ENCODE results near the gene RANBP17.
"Not testable (repeated sequence)": the region's sequence is repeated elsewhere in the genome, so short reads cannot be mapped to it uniquely, and the experiment has no call there.

RANBP17 gene

GRCh38 chr5:170861917-170862766 is at the start of gene RANBP17:
Gene RANBP17 (plus strand): TSS chr5:170862018.
- peak; percentile 41 to 85 for DNase-seq

- DNase-seq = no peak
Observed at GRCh38 chr5:170813231-170813630, 48.6 kb upstream of the RANBP17 start.

GRCh38 chr5:170817195-170817594 is 44.6 kb upstream of the RANBP17 start:
- no peak for DNase-seq

- no peak for DNase-seq
Observed at GRCh38 chr5:170818232-170818631, 43.6 kb upstream of the RANBP17 start.

- DNase-seq = peak in 1 of 2 experiments; percentile 35
Observed at GRCh38 chr5:170819824-170820223, 42.0 kb upstream of the RANBP17 start.

GRCh38 chr5:170821257-170821800 is 40.5 kb upstream of the RANBP17 start:
- no peak for DNase-seq

GRCh38 chr5:170826117-170826516 is 35.7 kb upstream of the RANBP17 start:
- DNase-seq = no peak

GRCh38 chr5:170832241-170832640 is 29.6 kb upstream of the RANBP17 start:
- DNase-seq = no peak

- DNase-seq = not testable (repeated sequence)
Observed at GRCh38 chr5:170833981-170834380, 27.8 kb upstream of the RANBP17 start.

- no peak for DNase-seq
Observed at GRCh38 chr5:170836226-170836625, 25.6 kb upstream of the RANBP17 start.

- DNase-seq = no peak
Observed at GRCh38 chr5:170843870-170844269, 17.9 kb upstream of the RANBP17 start.

GRCh38 chr5:170844651-170845050 is 17.2 kb upstream of the RANBP17 start:
- DNase-seq = no peak

- DNase-seq = no peak
Observed at GRCh38 chr5:170846416-170846815, 15.4 kb upstream of the RANBP17 start.

- no peak for DNase-seq
Observed at GRCh38 chr5:170846846-170847245, 15.0 kb upstream of the RANBP17 start.

- no peak for DNase-seq
Observed at GRCh38 chr5:170848033-170848432, 13.8 kb upstream of the RANBP17 start.

GRCh38 chr5:170849374-170849773 is 12.4 kb upstream of the RANBP17 start:
- no peak for DNase-seq

GRCh38 chr5:170854566-170854965 is 7.3 kb upstream of the RANBP17 start:
- DNase-seq = no peak

- DNase-seq = no peak
Observed at GRCh38 chr5:170857066-170857465, 4.8 kb upstream of the RANBP17 start.

- no peak for DNase-seq
Observed at GRCh38 chr5:170860415-170860814, 1.4 kb upstream of the RANBP17 start.

- no peak for DNase-seq
Observed at GRCh38 chr5:170860818-170861666, 776 bp upstream of the RANBP17 start.

- no peak for DNase-seq
Observed at GRCh38 chr5:170861667-170861916, 226 bp upstream of the RANBP17 start.

GRCh38 chr5:170863646-170864045 is 1.8 kb downstream of the RANBP17 start:
- DNase-seq = no peak

GRCh38 chr5:170865622-170866021 is 3.8 kb downstream of the RANBP17 start:
- no peak for DNase-seq

GRCh38 chr5:170867825-170868224 is 6.0 kb downstream of the RANBP17 start:
- no peak for DNase-seq

All from NCI-H446 (cell line).